ENCODE measurements around the gene MRPL48.

GRCh38 chr11:73866586-73866996 is 78.9 kb downstream of the MRPL48 start:
- no peak for TF ChIP-seq CTCF (IDR thresholded peaks at IDR 0.05)
- TF ChIP-seq ZFX (IDR thresholded peaks at IDR 0.05; ENCODE audit: borderline replicate concordance): no peak

Data from 22Rv1 (cell line).